Natural killer cell (primary cell): ENCODE measurements around the gene LIMK1. TPM values are rescaled to one million over a fixed set of nuclear protein-coding genes. Genes with fewer than 3 reads are reported as not detected.

Experiments used
- ATAC-seq, 3 donors: fragments of 150-1000 bp in 2 of 3; fragments of 200-7000 bp in 1 of 3; cut with Tn5 transposase; 1 replicate in 1 of 3; 2 replicates in 2 of 3; pipeline ENCODE4 v1.10.0; 2021; ENCODE audit warnings: mild to moderate bottlenecking in 2 of 3, moderate library complexity in 2 of 3
- DNase-seq, 2 donors: peaks; one replicate each; pipeline versions ENCODE4 v3.0.0 to v3.0.0-alpha.2; 2013 to 2021; ENCODE audit warnings: mixed read lengths in 1 of 2
- H3K27ac ChIP-seq: one replicate; pipeline ENCODE4 v1.5.1; 2013; ENCODE audit warnings: mild to moderate bottlenecking, low read length
- H3K27me3 ChIP-seq: one replicate; pipeline ENCODE4 v1.6.1; 2013; ENCODE audit warnings: low read length; ENCODE audit not compliant: control insufficient read depth, insufficient read depth
- H3K36me3 ChIP-seq: one replicate; pipeline ENCODE4 v1.6.1; 2013; ENCODE audit warnings: low read length; ENCODE audit not compliant: control insufficient read depth, insufficient read depth
- H3K4me1 ChIP-seq: one replicate; pipeline ENCODE4 v1.6.1; 2013; ENCODE audit warnings: low read length; ENCODE audit not compliant: control insufficient read depth, insufficient read depth
- H3K4me3 ChIP-seq: one replicate; pipeline ENCODE4 v1.5.1; 2013; ENCODE audit warnings: low read length
- H3K9me3 ChIP-seq: one replicate; pipeline ENCODE4 v1.6.1; 2013; ENCODE audit warnings: low read length; ENCODE audit not compliant: control insufficient read depth, insufficient read depth
- H3K27ac Mint-ChIP-seq, 2 donors: one replicate each; pipeline ENCODE4 v1.8.0; 2022; ENCODE audit warnings: mild to moderate bottlenecking in 2 of 2, mixed read lengths in 2 of 2, moderate library complexity in 1 of 2
- H3K27me3 Mint-ChIP-seq, 2 donors: one replicate each; pipeline ENCODE4 v1.8.0; 2022; ENCODE audit warnings: low read depth in 2 of 2, mixed read lengths in 2 of 2
- H3K36me3 Mint-ChIP-seq: one replicate; pipeline ENCODE4 v1.8.0; 2022; ENCODE audit warnings: mixed read lengths
- H3K4me1 Mint-ChIP-seq, 2 donors: one replicate each; pipeline ENCODE4 v1.8.0; 2022; ENCODE audit warnings: mixed read lengths in 2 of 2
- H3K4me3 Mint-ChIP-seq: one replicate; pipeline ENCODE4 v1.8.0; 2022; ENCODE audit warnings: mild to moderate bottlenecking, moderate library complexity, mixed read lengths
- H3K9me3 Mint-ChIP-seq, 2 donors: one replicate each; pipeline ENCODE4 v1.8.0; 2022; ENCODE audit warnings: mixed read lengths in 2 of 2
- CTCF ChIP-seq: fragments of 200-600 bp; IDR thresholded peaks from one replicate; pipeline ENCODE4 v1.8.0; 2022; ENCODE audit warnings: antibody characterized with exemption
- WGBS: methylation state at CpG from one replicate; pipeline ENCODE4 v1.1.7; 2013; ENCODE audit warnings: missing lambda C conversion rate; ENCODE audit not compliant: insufficient coverage; 5-methylcytosine and 5-hydroxymethylcytosine counted together
- intact Hi-C: fragments of 100-400 bp; cut with micrococcal nuclease; formaldehyde crosslinking; loops from one replicate; pipeline ENCODE4 v1.14.2; 2022
- total RNA-seq, 4 donors: library from RNA; stranded (reverse); fragments of 120-200 nt in 1 of 4; gene quantifications; one replicate each; pipeline versions ENCODE4 v1.2.3 to v1.2.4, GENCODE V29; 2013 to 2022

The LIMK1 gene
- total RNA-seq, 3 donors from 2014 or later (not counting 1 experiment from before 2014, with no cell fraction given): 54.0 to 66.0 (median 55.0) TPM

GRCh38 chr7:74097937-74098614 is 14.5 kb downstream of the LIMK1 start:
- Histone ChIP-seq H3K4me3 (no peak overlapping the region), H3K27me3 (no peaks in the 10 kb centered on the region), H3K27ac (no peak overlapping the region), H3K9me3 (no peaks in the 10 kb centered on the region), H3K4me1 (peaks cover 26% of the 10 kb centered on the region), H3K36me3 (peaks cover 43% of the 10 kb centered on the region)
- no peaks in the 10 kb centered on the region for H3K36me3 Mint-ChIP-seq
- H3K4me1 Mint-ChIP-seq: peaks cover 10 to 31% of the 10 kb centered on the region in 2 donors
- 97% methylated on average over 11 of the region's 11 CpGs for WGBS
- H3K4me3 Mint-ChIP-seq: no peak overlapping the region
- intact Hi-C loops: no loop called here
- no peaks in the 10 kb centered on the region for H3K9me3 Mint-ChIP-seq
- DNase-seq (no peak), ATAC-seq (no peak)
- H3K27me3 Mint-ChIP-seq: no peaks in the 10 kb centered on the region
- TF ChIP-seq CTCF: no peak
- H3K27ac Mint-ChIP-seq: peak overlapping the region; percentile 36 to 69

DNA sequence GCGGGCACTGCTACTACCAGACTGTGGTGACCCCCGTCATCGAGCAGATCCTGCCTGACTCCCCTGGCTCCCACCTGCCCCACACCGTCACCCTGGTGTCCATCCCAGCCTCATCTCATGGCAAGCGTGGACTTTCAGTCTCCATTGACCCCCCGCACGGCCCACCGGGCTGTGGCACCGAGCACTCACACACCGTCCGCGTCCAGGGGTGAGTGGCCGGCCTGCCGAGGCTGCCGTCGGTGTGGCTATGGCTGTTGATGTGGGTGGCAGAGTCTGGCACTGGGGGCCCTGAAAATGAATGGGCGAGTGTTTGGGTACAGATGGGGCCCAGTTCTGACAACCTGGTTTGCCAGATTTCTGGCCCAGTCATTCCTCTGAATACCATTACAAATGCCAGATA is 15.4 kb downstream of the LIMK1 start:
- no peak for DNase-seq
- ATAC-seq: no peak
- Mint-ChIP-seq H3K4me1 (peaks cover 2 to 22% of the 10 kb centered on the region in 2 donors), H3K4me3 (no peak overlapping the region), H3K36me3 (no peaks in the 10 kb centered on the region), H3K9me3 (no peaks in the 10 kb centered on the region), H3K27ac (no peak overlapping the region), H3K27me3 (no peaks in the 10 kb centered on the region)
- H3K4me3 ChIP-seq: no peak overlapping the region
- no peaks in the 10 kb centered on the region for H3K9me3 ChIP-seq
- H3K36me3 ChIP-seq: peaks cover 50% of the 10 kb centered on the region
- WGBS: 98% methylated on average over 17 of the region's 17 CpGs
- H3K4me1 ChIP-seq: peaks cover 16% of the 10 kb centered on the region
- H3K27me3 ChIP-seq: no peaks in the 10 kb centered on the region
- TF ChIP-seq CTCF: no peak
- intact Hi-C loops: no loop called here
- H3K27ac ChIP-seq: no peak overlapping the region

- ATAC-seq: peak in 1 of 3 donors; percentile 42
- H3K27ac ChIP-seq: peak overlapping the region; percentile 56
Measured at GRCh38 chr7:74101061-74101681, 17.6 kb downstream of the LIMK1 start.

More at GRCh38 chr7:74101061-74101681, 17.6 kb downstream of the LIMK1 start:
- no peak for TF ChIP-seq CTCF
- intact Hi-C loops: no loop called here
- Mint-ChIP-seq H3K36me3 (no peaks in the 10 kb centered on the region), H3K27ac (no peak overlapping the region), H3K27me3 (no peaks in the 10 kb centered on the region), H3K9me3 (no peaks in the 10 kb centered on the region), H3K4me1 (peaks cover 0 to 6% of the 10 kb centered on the region in 2 donors), H3K4me3 (no peak overlapping the region)
- Histone ChIP-seq H3K4me3 (no peak overlapping the region), H3K27me3 (no peaks in the 10 kb centered on the region), H3K4me1 (no peaks in the 10 kb centered on the region), H3K36me3 (peaks cover 62% of the 10 kb centered on the region), H3K9me3 (no peaks in the 10 kb centered on the region)
- 78% methylated on average over 8 of the region's 8 CpGs for WGBS
- no peak for DNase-seq
